ENCODE data around the gene BEGAIN.

The BEGAIN gene

GRCh38 chr14:100587086-100587762 lies at the start of gene BEGAIN:
Gene BEGAIN, minus strand, starts transcription at chr14:100587417. Its CDS starts 127 bp downstream, at chr14:100587290.
- DNase-seq (ENCODE audit: low spot score) = no peak
- no peak for FAIRE-seq

- DNase-seq (ENCODE audit: low spot score) (no peak), FAIRE-seq (no peak)
Observed at GRCh38 chr14:100636559-100636958, 49.3 kb upstream of the BEGAIN start.

GRCh38 chr14:100634026-100634425 lies 46.8 kb upstream of the BEGAIN start:
- FAIRE-seq (no peak), DNase-seq (ENCODE audit: low spot score) (no peak)

- DNase-seq (ENCODE audit: low spot score) (no peak), FAIRE-seq (no peak)
Observed at GRCh38 chr14:100633406-100633805, 46.2 kb upstream of the BEGAIN start.

- DNase-seq (ENCODE audit: low spot score) = no peak
- no peak for FAIRE-seq
Observed at GRCh38 chr14:100629696-100630095, 42.5 kb upstream of the BEGAIN start.

- FAIRE-seq (no peak), DNase-seq (ENCODE audit: low spot score) (no peak)
Observed at GRCh38 chr14:100629098-100629497, 41.9 kb upstream of the BEGAIN start.

- DNase-seq (ENCODE audit: low spot score) (no peak), FAIRE-seq (no peak)
Observed at GRCh38 chr14:100628225-100628624, 41.0 kb upstream of the BEGAIN start.

- no peak for FAIRE-seq
- DNase-seq (ENCODE audit: low spot score) = no peak
Observed at GRCh38 chr14:100626614-100627013, 39.4 kb upstream of the BEGAIN start.

GRCh38 chr14:100623961-100624360 lies 36.7 kb upstream of the BEGAIN start:
- FAIRE-seq = no peak

GRCh38 chr14:100623557-100623956 lies 36.3 kb upstream of the BEGAIN start:
- no peak for FAIRE-seq
- DNase-seq (ENCODE audit: low spot score) = no peak

More at GRCh38 chr14:100623961-100624360, 36.7 kb upstream of the BEGAIN start:
- DNase-seq (ENCODE audit: low spot score) = no peak

GRCh38 chr14:100622708-100623485 lies 35.7 kb upstream of the BEGAIN start:
- FAIRE-seq = no peak
- no peak for DNase-seq (ENCODE audit: low spot score)

- no peak for DNase-seq (ENCODE audit: low spot score)
Observed at GRCh38 chr14:100622224-100622623, 35.0 kb upstream of the BEGAIN start.

GRCh38 chr14:100621806-100622205 lies 34.6 kb upstream of the BEGAIN start:
- no peak for FAIRE-seq

More at GRCh38 chr14:100622224-100622623, 35.0 kb upstream of the BEGAIN start:
- FAIRE-seq = no peak

GRCh38 chr14:100620255-100621100 lies 33.3 kb upstream of the BEGAIN start:
- no peak for FAIRE-seq
- DNase-seq (ENCODE audit: low spot score) = no peak

More at GRCh38 chr14:100621806-100622205, 34.6 kb upstream of the BEGAIN start:
- no peak for DNase-seq (ENCODE audit: low spot score)

GRCh38 chr14:100619396-100620254 lies 32.4 kb upstream of the BEGAIN start:
- no peak for DNase-seq (ENCODE audit: low spot score)
- FAIRE-seq = no peak

GRCh38 chr14:100618763-100619320 lies 31.6 kb upstream of the BEGAIN start:
- FAIRE-seq = no peak

GRCh38 chr14:100618318-100618693 lies 31.1 kb upstream of the BEGAIN start:
- DNase-seq (ENCODE audit: low spot score) (no peak), FAIRE-seq (no peak)

More at GRCh38 chr14:100618763-100619320, 31.6 kb upstream of the BEGAIN start:
- DNase-seq (ENCODE audit: low spot score) = no peak

GRCh38 chr14:100617410-100618317 lies 30.4 kb upstream of the BEGAIN start:
- DNase-seq (ENCODE audit: low spot score) (no peak), FAIRE-seq (no peak)

- FAIRE-seq (no peak), DNase-seq (ENCODE audit: low spot score) (no peak)
Observed at GRCh38 chr14:100616854-100617409, 29.7 kb upstream of the BEGAIN start.

Data from RCC 7860 (cell line).